OCI-M1 (cell line): ENCODE results near the gene IKBKE.

Source experiments
- DNase-seq: peaks from one replicate; lab custom pipeline; 2025; lab: John Stamatoyannopoulos, UW

Gene IKBKE

DNA sequence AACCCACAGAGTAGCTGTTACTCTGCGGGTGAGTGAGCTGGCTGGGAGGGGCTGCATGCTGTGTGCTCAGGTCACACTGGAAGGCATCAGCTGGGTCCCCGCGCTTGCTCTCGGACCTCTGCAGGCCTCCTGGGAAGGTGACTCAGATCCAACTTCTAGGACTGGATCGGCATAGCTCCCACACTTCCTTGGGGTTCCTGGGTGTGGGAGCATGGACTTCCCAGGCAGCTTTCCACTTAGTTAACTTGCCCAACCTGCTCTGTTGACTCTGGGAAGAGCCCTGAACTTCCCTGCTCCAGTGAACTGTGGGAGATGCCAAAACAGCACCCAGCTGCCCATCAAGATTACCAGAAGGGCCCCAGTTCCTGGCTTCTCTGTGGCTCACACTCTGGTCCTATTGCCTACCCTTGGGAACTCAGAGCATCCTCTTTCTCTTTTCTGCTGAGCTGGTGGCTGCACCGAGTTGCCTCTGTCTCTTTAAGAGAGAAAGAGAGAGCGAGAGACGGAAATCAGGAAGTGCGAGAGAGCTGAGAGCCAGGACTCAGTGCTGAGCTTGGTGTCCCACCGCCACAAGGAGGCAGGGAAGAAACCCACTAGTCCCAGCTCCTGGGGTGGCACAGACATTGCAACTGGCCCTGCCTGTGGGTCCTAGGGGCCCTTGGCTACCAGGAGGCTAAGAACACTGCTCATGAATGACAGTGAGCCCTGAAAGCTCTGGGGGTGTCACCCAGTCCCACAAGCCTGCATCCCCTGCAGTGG, at the start of gene IKBKE:
TSS of gene IKBKE (plus strand) at position 544 of the 759 bp plus-strand sequence. CDS start 2,752 bp downstream, outside the sequence.
- DNase-seq, result peak; percentile 95

DNA sequence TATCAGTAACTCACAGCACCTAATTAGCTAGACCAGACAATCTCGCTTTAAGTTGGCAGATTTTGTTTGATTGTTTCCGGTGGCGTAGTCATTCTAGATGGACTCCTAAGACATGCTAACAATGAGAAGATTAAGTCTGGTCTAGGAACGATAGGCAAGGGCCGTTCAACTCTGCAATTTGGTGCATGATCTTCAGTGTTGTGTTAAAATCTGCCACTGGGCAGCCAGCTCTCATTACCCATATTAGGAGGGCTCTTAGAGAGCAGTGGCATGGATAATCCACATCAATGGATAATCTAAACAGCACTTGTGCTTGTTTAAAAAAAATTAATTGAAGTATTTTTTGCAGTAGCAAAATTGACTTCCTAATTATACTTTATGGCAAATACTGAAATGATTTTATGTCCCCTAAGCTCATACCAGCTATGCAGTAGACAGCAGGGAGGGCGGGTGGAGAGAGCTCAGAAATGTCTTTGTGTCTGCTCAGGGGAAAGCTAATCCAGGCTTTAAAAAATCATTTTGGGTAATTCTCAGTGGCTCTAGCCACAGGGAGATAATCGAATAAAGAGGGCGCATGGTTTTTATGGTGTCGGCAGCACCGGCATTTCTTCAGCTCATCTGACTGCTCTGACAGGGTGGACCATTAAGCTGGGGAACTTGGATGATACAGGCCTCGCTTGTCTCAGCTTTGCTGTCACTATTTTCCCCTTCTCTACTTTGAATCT, 48.5 kb upstream of the IKBKE start:
- no peak for DNase-seq

DNA sequence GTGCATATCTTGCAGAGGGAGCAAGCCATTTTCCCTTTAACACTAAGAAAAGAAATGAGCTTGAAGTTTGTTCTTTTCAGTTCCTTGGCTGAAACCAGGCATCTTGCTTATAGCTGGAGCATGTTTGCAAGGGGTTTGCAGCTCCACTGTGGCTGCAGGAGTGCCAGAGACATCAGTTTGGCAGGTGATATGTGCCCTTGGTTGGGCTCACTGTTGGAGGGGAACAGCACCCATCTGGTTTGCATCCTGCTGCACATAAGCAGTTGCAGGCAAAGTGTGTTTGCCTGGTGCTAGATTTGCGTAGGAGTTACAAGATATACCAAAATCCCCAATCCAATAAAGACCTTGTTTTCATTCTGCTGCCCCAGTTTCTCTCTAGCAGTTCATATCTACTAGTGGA, 47.8 kb upstream of the IKBKE start:
- DNase-seq, result no peak

DNA sequence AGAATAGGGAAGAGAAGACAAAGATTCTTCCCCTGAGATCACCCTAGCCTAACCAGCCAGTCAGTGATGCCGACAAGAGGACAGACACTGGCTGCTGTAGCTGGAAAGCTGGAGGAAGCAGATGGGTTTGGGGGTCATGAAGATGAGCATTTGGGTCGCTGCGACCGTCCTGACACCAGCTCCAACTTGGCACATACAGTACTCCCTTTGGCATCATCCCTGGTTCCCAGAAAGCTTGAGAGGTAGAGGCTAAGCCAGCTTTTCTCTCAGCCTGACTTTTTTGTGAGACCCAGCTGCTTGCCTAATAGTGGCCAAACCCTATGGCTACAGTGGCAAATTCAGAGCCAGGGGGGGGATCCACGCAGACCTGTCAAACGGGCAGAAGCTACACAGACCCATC, 43.0 kb upstream of the IKBKE start:
- no peak for DNase-seq

DNA sequence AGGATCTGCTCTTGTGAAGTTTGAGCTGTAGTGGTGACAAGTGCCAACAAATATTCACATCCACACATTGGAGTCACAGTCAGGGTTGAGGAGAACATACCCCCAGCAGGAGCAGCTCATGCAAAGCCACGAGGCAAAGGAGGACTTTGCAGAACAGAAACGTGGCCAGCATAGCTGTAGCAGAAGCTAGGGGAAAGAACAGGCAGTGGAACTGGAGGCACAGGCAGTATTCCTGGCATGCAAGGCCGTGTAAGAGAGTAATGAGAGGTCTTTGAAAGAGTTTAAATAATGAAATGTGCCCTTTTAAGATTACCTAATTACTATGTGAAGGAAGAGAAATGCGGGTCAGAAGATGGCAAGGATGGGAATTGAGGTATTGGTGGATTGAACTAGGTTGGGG, 40.9 kb upstream of the IKBKE start:
- no peak for DNase-seq

DNA sequence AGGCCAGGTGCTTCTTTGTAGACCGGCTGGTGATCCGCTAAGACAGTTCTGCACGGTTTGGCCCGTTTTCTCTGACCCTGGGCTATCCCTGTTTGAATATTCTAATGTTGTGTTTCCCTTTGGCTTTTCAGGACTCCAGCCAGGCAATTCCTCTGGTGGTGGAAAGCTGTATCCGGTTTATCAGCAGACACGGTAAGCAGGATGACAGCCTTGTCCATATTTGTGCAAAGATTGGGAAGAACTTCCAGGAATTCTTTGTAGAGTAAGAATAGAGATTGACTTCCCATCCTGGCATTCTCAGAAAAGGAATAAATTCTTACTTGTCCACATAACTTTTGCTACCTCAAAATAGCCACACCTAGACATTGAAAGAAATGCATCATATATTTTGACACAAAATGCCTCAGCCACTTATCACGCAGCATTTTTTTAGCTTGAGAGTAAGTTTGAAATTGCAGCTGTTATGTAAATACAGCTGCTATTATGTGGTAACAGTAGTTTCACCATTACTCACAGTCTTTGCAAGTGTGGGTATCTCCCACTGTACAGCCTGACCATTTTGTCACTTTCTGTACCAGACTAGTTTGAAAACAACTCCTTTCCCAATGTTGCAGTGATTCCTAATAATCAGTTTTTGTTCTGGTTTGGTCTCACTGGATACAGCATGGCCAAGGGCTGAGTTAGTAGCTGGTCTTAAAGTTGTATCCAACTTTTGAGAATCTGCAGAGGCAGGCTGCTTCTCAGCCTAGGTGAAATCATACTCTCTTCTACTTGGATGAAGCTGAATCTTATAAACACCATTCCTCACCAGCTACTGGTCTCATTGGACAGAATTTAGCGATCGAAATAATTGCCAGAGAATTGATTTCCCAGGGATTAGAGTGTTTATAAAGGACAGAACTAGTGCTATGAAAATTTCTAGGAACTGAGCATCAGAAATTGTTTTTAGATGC, 40.0 kb upstream of the IKBKE start:
- no peak for DNase-seq

DNA sequence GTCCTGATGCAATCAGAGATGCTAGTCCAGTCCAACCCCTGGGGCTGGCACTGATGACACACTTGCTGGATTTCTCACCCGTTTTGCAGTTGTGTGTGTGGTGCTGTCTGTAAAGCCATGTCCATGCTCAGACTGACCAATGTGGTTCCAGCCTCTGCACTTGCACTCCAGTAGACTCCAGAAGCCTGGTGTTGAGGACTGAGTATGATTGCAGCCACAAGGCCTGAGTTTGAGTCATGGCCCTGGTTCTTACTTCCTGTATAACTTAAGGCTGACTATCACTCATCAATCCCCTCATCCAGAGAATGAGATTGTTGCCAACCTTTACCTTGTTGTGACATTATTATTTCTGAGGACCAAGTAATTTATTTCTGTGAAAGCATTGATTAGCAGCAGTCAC, 34.8 kb upstream of the IKBKE start:
- no peak for DNase-seq

DNA sequence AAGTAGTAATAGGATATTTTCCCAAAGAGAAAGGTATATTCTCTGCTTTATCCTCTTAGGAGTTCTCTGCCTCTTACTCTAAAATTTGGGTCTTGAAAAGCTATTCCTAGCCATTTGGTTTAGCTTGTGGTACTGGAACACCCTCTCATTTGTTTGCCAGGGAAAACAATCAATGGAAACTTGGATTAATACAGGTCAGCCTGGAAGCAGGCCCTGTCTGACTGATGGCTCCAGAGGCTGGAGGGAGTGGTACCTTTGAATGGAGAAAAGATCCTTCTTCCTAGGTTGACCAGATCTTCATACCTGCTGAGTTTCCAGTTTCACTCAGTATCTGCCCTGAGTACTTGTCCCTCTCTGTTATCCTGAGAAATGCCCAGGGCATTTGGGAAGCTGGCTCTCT, 31.7 kb upstream of the IKBKE start:
- DNase-seq, result no peak

DNA sequence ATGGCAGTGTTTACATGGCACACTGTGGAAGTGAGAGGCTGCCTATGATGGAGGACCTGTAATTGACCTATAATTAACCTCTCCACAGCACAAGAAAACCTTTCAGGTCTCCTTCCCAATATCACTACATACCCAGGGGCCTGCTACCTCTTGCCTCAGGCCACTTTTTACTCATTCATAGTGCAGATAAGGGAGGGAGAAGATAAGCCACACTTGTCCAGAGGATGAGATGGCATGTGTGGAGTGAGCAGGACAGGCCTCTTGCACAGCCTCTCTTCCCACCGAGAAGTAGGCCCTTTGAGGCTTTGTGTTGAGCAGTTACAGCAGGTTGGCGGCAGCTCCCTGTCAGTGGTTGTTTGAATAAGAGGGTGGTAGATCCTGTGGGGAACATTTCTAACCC, 31.1 kb upstream of the IKBKE start:
- DNase-seq, result peak; percentile 41

DNA sequence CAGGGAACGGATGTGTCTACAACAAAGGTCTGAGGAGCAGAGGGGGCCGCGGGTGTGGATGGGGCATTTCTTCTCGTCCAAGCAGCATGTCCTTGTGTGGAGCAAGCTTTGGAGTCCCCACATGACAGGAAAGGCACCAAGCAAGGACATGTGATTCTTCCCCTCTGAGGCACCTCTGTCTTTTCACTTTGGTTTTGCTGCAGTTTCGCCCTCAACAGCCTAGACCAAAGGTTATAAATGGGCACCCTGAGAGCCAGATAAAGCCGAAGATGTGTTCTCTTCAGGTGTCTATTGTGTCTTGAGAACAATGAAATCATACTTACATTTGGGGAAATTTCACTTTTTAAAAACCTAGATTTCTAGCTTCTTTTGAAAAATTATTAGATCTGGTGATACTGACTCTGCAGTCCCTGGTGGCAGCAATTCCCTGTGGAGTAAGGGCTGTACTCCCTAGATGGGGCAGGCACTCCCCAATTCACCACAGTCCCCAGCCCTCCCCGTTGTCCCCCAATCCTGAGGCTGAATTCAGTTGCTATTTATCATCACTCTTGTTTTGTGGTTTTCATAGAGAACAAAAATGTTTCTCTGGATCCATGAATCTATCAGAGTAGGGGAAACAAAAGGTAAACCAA, 28.8 kb upstream of the IKBKE start:
- no peak for DNase-seq

DNA sequence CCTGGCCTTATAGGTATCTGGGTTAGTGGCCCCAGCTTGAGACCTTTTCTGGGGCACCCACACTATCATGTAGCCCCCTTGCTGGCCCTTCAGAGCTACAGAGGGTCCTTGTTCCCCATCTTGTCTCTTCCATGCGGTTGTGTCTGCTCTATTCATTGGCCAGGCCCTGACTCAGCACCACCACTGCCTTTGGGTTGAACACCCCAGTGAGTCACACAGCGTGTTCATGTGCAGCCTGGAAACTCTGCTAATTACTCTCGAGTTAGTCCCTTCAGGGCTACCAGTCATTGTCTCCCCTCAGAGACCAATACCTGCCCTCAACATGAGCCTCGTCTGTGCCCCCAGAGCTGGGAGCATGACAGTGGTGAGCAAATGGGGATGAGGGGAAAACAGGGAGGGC, 28.2 kb upstream of the IKBKE start:
- DNase-seq, result no peak

DNA sequence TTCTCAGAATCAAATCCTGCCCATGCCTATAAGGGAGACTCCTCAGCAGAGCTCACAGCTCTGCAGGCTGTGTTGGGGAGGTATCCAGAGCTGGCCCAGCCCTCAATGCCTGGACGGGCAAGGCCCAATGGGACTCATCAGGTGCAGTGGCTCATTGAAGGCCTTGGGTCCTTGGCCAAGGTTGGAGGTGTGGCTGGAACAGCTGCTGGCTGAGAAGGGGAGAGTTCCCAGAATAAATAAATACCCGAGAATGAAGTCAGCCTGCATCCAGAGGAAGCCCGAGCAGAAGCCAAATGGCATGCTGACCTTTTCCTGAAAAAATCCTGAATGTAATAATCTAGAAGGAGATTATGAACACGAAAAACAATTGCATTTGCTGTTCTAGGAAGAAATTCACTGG, 25.2 kb upstream of the IKBKE start:
- DNase-seq, result no peak

DNA sequence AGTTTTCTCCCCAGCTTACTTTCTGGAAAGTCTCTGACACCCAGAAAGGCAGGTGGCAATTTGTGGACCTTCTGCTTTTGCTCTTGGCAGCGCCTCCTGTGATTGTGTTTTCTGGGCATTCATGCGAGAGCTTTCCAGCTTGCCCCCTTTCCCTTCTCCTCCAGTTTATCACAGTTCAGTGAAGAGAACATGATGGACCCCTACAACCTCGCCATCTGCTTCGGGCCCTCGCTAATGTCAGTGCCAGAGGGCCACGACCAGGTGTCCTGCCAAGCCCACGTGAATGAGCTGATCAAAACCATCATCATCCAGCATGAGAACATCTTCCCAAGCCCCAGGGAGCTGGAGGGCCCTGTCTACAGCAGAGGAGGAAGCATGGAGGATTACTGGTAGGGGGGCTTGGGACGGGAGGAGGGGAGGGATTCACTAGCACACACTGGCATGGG, 24.3 kb upstream of the IKBKE start:
- DNase-seq, result no peak

DNA sequence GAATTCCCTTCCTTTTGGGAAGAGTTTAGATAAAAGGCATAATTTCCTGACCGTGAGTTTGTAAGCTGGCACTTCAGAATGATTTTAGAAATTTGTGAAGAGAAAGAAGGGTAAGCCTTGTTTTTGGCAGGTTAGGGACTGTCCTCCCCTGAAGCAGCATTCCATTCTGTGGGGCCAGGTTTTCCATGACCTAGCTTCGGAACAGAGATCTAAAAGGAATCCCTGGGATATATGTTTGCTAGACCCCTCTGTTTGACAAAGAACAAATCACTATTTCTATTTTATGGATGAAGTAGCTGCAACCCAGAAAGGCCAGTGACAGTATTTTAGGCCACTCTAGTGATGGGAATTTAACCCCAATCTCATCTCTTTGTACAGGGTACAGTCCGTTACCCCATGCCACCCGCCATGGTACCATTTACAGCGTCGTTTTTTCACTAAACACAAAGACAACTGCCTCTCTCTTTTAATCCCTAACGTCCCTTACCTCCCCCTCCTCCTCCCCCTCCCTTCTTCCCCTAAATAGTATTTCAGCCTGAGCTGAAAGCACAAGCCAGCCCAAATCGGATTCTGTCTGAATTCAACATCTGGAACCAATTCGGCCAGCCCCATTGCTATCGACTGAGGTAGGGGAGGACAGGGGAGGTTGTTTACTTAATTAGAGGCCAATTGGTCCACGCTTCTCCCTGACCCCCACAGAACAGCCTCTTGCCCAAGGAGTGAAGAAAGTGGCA, 23.4 kb upstream of the IKBKE start:
- no peak for DNase-seq

DNA sequence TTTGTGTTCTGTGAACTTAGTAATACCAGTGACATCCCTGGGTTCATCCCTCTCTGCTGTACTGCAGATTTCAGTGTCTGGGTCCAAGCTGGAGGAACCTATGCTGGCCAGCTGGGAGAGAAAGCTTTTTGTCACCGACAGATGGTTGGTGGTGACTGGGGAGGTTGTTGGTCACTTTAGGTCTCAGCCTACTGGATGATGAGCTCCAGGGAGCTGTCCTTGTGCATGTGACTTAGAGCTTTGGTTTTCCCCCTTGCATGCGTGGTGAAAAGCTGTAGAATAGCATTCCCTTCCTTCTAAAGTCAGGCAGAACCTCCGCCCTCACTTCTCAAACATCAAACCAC, 22.9 kb upstream of the IKBKE start:
- DNase-seq, result no peak

DNA sequence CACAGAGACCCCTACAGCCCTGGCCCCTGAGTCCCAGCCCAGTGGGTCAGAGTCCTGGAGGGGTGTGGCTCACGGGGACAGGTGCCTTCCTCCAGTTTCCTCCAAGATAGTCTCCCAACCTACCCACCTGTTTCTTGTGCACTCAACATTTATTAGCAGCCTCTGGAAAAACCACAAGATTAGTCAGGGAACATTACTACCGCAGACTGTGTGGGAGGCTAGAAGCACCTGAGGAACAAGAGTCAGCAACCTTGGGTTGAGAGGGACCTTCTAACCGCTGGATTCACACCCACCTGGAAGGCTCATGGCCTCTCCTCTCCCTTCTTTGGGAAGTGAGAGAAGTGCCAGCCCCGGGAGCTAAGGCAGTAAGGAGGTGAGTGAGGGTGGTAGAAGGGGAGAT, 22.5 kb upstream of the IKBKE start:
- DNase-seq, result no peak

DNA sequence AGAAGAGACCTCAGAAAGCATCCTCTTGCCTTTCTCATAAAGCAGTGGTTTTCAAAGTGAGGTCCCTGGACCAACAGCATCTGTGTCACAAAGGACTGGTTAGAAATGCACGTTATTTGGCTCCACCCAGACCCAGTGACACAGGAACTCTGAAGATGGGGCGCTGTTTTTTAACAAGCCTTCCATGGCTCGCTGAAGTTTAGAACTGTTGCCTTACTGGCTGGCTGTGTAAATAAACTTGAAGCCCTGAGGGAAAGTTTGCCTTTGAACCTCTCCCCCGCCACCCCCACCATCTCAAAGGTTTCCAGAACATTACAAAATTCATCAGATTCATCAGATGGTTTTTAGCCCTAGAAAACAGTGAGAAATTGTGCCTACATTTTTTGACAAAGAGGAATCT, 21.8 kb upstream of the IKBKE start:
- DNase-seq, result no peak

DNA sequence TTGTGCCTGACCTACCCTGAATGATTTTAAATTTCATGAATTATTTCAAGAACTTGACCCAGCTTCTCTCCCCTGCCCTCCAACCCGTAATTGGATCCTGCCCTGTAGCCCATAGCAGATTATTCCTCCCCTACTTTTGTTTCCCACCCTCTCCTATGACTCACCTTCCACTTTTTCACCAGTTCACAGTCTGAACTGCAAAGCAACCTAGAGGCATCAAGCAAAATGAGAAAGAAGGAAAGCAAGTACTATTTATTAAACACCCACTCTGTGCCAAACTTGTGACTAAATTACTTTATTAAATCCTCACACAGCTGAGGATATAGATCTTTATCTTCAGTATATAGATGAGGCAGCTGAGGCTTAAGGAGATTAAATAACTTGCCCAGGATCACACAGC, 20.7 kb upstream of the IKBKE start:
- no peak for DNase-seq

DNA sequence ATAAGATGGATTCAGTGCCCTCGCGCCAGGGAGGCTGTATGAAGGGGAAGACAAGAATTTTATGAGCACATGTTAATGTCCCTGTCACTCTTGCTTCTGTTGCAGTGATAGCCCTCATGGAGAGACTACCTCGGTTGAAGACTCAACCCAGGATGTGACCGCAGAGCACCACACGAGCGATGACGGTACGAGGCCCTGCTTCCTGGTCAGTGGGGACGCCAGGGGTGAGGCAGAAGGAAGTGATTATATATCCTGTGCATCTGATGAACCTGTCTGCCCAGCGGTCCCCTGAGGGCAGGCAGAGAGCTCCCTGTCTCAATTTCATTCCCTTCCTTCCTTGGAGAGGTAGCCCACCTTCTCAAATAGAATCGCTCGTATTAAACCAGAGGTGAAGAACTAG, 20.0 kb upstream of the IKBKE start:
- no peak for DNase-seq

DNA sequence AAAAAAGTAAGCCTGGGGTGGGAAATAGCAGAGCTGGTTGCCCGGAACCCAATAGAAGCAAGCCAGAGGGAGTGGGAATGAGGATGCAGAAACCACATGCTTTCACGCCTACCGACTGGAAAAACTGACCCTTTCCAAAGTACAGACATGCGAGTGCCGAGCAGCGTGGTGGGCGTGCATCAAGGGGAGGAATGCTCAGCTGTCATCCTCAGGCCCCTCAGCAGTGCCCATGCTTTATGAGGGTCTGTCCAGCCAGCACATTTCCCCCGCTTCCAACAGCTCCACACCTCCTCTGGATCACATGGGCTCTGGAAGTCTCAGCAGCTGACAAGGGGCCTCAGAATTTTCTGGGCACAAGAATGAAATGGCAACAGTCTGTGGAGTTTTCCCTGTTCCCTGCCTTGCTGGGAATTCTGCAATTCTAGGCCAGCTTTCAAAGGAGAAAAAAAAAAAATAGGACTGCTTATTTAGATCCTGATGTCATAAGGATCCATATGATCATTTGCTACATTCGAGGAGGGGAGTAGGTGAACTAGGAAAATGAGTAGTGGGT, 19.1 kb upstream of the IKBKE start:
- no peak for DNase-seq

DNA sequence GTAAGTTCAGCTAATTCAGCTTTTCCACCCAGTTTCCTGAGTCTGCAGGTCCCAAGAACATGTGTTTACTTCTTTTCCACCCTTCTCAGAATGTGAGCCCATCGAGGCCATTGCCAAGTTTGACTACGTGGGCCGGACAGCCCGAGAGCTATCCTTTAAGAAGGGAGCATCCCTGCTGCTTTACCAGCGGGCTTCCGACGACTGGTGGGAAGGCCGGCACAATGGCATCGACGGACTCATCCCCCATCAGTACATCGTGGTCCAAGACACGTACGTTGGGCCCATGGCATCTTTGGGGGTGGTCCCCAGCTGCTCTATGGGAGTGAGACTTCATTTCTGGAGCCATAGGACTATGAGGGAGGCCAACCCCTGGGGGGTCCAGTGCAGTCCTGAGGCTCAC, 17.2 kb upstream of the IKBKE start:
- DNase-seq, result no peak
